ENCODE results near the gene UBAC2.

The UBAC2 gene

DNA sequence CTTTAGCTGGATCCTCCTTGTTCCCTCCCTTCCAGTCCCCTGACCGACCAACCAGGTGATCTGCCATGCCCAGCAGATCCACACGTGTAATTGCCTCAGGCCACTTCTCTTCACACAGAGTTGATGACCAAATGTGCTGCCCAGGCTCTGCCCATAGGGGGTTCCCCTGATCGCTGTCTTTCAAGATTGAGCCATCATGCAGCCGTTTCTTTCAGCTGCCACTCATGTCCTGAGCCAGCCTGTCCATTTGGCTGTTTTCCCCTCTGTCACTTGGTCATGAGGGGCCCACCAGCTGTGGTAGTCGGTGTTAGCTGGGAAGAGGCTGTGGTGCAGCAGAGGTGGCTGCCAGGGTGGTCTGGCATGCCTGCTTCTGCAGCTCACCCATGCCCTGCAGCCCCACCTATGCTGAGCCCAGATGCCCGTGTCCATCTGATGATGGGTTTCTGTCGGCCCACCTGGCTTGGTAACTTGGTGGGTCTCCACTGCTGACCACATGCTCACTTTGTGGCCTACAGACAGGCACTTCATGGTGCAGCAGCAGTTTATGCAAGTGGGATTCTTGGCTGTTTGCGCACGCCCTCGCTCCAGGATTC lies 142.2 kb downstream of the UBAC2 start:
- in situ Hi-C loops (cut with MboI; ENCODE audit: low pct_unique_long_range_greater_than_20kb, low sequenced_read_pairs) = no loop called here
- no peak for DNase-seq

DNA sequence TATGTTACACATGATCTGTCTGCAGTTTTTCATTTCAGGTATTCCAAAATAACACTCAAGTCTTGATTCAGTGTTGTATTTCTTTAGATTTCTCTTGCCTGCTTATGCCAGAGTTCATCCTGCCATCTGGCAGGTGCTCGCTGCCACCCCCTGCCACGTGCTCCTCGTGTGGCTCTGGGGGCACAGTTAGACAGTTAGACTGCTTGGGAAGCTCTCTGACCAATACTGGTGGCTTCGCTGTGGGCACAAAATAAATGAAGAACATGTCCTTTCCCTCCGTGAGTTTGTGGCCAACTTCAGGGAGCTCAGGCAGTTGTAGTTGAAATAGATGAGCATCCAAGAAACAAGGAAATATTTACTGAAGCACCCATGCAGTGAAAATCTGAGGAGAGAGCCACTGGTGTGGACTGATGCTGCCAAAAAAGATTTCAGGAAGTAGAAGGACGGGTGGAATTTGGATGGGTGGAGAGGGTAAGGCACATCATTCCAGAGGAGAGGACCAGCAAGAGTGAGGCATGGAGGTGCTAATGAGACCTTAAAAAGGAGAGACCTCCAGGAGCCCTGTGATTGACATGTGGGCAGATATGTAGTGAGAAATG lies 144.1 kb downstream of the UBAC2 start:
- DNase-seq = no peak
- in situ Hi-C loops (cut with MboI; ENCODE audit: low pct_unique_long_range_greater_than_20kb, low sequenced_read_pairs) = no loop called here

GRCh38 chr13:99345345-99345744 lies 144.7 kb downstream of the UBAC2 start:
- DNase-seq = no peak
- in situ Hi-C loops (cut with MboI; ENCODE audit: low pct_unique_long_range_greater_than_20kb, low sequenced_read_pairs) = no loop called here

GRCh38 chr13:99346335-99347042 lies 145.8 kb downstream of the UBAC2 start:
- in situ Hi-C loops (cut with MboI; ENCODE audit: low pct_unique_long_range_greater_than_20kb, low sequenced_read_pairs) = no loop called here
- no peak for DNase-seq

DNA sequence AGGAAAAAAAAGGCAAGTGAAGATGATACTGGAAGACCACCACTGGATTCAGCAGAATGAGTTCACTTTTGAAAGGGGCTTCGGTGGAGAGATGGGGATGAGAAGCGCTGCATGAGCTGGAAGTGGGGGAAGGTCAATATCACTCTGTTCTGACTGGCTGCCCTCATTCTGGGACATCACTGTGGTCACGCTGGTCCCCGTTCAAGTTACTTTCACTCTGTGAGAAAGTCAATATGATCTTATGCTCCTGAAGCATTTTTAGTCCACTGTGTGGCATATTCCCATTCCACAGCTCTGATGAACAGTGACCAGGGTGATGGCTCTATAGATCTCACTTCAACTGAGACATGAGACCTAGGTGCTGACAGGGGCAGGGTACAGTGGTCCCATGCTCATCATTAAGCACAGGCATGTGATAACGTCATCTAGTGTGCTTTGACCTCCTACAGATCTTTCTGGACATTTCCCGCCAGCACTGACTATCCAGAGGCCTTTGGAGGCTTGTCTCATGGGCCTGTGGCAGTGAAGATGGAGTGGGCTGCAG lies 146.8 kb downstream of the UBAC2 start:
- in situ Hi-C loops (cut with MboI; ENCODE audit: low pct_unique_long_range_greater_than_20kb, low sequenced_read_pairs) = no loop called here
- DNase-seq = no peak

DNA sequence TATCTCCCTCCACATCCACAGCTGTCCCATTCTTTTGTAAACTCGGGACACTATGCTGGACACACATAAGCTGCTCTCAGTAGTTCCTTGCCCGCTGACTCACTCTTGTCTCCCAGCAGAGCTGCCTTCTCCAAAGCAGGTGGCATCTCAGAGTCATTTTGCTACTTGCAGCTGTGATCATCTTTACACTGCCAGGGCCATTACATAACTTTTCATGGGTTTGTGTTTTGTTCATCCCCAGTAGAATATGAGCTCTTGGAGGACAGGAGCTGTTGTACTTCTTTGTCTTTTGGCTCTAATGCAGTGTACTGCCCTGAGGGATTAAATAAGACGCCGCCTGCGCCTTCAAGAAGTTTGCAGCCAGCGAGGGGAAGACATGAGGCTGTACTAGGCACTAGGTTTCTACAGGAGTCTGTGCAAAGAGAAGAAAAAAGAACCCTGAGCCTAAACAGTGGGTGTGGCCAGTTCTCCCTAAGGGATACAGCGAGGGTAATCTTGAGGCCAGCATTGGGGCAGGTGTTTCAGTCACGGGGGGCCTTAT lies 147.3 kb downstream of the UBAC2 start:
- DNase-seq = no peak
- in situ Hi-C loops (cut with MboI; ENCODE audit: low pct_unique_long_range_greater_than_20kb, low sequenced_read_pairs) = no loop called here

GRCh38 chr13:99350191-99350590 lies 149.5 kb downstream of the UBAC2 start:
- DNase-seq = no peak
- in situ Hi-C loops (cut with MboI; ENCODE audit: low pct_unique_long_range_greater_than_20kb, low sequenced_read_pairs) = no loop called here

DNA sequence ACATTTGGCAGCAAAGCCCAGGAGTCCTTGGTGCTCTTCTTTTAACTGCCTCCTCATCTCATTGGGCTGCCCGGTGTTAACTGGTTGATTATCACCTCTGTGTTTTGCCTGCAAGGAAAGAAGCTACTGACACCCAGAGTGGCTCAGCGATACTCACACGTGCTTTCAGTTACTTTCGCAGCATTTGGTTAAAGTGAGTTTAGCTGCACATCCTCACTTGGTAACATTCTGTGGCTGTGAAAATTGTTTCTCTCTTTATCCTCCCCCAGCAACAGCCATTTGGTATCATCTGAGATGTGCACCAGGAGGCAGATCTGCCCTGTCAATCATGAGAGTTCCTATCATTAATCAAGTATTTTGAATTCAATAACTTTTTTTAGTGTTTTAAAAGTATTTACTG lies 151.1 kb downstream of the UBAC2 start:
- no peak for DNase-seq
- in situ Hi-C loops (cut with MboI; ENCODE audit: low pct_unique_long_range_greater_than_20kb, low sequenced_read_pairs) = no loop called here

DNA sequence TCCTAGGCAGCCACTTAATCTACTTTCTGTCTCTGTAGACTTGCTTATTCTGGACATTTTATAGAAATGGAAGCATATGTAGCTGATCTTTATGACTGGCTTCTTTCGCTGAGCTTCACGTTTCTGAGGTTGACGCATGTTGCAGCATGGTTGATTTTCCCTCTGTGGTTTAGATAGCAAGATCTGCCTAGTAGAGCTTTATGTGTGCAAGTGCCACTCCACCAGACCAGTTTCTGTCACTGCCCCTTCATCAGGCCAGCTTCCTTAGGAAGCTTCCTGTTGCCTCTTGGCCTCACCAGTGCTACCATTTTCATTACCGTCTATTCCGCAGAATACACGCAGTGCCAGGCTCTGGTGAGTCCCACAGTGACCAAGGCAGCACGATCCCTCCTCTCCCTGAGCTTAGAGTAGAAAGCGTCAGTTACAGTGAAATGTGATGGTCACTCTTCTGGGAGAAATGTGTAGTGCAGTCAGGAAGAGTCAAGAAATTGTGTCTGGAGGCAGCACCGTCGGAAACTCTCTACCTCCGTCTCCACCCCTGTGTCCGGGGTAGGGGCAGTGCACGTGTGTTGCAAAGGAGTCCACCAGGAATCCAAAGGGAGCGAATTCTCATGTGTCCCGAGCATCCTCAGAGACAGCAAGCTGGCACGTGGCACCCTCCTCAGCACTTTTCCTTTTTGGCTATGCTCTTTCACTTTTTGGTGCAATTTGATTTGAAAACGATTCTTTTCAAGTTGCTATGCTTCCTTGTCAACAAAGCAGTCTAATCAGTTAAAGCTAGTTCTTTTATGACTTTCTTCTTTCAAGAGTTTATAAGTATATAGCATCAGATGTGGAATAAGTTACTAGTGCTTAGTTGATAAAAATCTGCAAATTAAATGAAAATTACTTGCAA lies 151.9 kb downstream of the UBAC2 start:
- in situ Hi-C loops (cut with MboI; ENCODE audit: low pct_unique_long_range_greater_than_20kb, low sequenced_read_pairs) = no loop called here
- no peak for DNase-seq

- in situ Hi-C loops (cut with MboI; ENCODE audit: low pct_unique_long_range_greater_than_20kb, low sequenced_read_pairs) = no loop called here
- DNase-seq = no peak
These were observed 152.6 kb downstream of the UBAC2 start for GRCh38 chr13:99353246-99353600.

DNA sequence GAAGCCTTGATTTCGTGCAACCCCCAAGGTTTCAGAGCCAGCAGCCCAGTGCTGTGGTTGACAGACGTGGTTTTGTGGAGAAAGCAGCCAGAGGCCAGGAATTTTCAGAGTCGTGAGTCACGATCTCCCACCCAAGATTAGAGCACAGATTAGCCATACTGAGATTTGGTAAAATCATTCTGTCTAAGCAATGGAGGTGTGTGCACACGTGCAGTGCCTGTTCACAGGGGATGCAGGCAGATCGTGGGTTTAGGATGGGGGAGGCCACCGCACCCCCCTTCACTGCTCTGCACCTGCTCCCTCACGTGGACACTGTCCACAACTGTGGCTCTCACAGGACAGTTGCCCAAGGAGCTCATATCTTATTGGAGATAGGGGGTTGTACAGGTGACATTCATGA lies 153.2 kb downstream of the UBAC2 start:
- DNase-seq = no peak
- in situ Hi-C loops (cut with MboI; ENCODE audit: low pct_unique_long_range_greater_than_20kb, low sequenced_read_pairs) = no loop called here

DNA sequence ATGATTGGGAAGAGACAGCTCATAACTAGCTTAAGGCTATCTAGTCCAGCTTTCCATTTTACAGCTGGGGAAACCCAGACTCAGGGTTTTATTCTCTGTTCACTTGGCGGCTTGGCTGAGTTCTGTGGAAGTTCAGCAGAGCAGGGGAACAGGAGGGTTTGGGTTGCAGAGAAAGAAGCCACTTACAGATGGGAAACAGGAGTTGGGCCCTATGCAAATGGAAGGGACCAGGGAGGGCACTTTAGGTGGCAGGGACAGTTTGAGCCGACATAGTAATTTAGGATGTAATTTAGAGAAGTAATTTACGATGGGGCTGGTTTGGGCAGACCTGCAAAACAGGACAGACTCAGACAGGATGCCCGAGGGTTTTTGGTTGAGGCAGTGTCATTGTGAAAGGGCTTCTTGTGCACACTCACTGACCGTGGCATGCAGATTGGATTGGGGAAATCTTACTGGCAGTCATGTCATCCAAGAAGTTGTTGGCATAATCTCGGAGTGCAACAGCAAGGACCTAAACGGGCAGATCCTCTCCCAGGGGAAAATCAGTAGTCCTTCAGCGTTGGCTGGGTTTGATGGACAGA lies 153.8 kb downstream of the UBAC2 start:
- in situ Hi-C loops (cut with MboI; ENCODE audit: low pct_unique_long_range_greater_than_20kb, low sequenced_read_pairs) = no loop called here
- no peak for DNase-seq

GRCh38 chr13:99355267-99356011 lies 154.8 kb downstream of the UBAC2 start:
- in situ Hi-C loops (cut with MboI; ENCODE audit: low pct_unique_long_range_greater_than_20kb, low sequenced_read_pairs) = no loop called here
- no peak for DNase-seq

DNA sequence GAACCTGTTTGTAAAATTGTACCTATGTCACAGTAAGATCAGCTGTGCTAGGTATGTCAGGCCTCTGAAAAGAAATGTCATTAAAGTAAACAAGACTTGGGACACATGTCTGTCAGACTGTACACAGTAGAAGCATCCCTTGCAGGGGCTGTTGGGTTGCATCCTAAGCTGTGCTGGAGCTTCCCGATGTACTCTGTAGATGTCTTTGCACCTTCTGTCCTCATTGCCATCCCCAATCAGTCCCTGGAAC lies 155.3 kb downstream of the UBAC2 start:
- no peak for DNase-seq
- in situ Hi-C loops (cut with MboI; ENCODE audit: low pct_unique_long_range_greater_than_20kb, low sequenced_read_pairs) = no loop called here

GRCh38 chr13:99356262-99357091 lies 155.8 kb downstream of the UBAC2 start:
- in situ Hi-C loops (cut with MboI; ENCODE audit: low pct_unique_long_range_greater_than_20kb, low sequenced_read_pairs) = no loop called here
- DNase-seq = peak; percentile 67

DNA sequence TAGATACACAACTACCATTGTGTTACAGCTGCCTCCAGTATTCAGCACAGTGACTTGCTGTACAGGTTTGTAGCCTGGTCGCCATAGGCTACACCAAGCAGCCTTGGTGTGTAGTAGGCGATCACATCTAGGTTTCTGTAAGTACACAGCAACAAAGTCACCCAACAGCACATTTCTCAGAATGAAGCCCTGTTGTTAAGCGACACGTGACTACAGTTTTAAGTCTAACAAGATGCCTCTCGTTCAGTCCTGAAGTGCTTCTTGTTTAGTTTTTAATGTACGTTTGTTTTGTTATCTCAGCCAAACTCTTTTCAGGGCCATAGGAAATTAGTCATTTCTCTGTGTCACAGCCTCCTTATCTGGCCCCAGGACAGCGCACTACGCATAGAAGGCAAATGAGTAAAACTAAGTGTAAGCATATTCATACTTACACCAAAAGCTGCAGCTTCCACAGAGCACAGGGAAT lies 156.5 kb downstream of the UBAC2 start:
- in situ Hi-C loops (cut with MboI; ENCODE audit: low pct_unique_long_range_greater_than_20kb, low sequenced_read_pairs) = no loop called here
- no peak for DNase-seq

DNA sequence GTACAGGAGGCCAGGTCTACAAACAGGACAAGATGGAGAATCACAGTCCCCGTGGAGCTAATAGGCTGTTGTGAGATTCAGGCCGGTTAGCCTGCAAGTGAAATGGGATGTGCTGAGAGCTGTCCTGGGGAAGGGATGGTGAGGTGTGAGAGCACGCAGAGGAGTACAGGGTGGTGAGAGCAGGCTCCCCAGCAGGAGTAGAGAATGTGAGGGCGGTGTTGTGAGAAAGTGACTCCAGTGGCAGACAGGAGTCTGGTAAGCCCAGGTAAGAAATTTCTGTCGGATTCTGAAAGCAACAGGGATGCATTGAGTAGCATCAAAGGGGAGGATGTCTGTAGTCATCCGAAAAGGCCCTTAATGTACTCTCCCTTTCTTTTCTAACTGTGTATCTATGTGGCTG lies 157.3 kb downstream of the UBAC2 start:
- in situ Hi-C loops (cut with MboI; ENCODE audit: low pct_unique_long_range_greater_than_20kb, low sequenced_read_pairs) = no loop called here
- DNase-seq = no peak

DNA sequence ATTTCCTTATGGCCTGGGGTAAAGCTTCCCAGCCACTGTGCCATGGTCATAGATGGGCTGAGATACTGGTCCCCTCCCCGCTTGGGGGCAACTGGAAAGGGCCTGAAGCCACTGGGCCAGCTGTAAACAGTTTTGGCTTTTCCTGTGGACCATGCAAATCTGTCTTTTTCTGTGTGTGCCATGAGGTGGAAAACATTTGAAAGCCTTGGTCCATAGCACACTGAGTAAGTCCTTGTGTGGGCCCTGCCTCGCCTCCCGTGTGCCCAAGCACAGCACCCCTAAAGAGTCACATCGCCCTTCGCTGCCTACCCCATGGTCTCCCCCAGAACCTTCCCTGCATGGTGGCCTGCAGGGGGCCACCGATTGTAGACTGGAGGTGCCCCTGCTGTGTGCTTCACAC lies 158.9 kb downstream of the UBAC2 start:
- in situ Hi-C loops (cut with MboI; ENCODE audit: low pct_unique_long_range_greater_than_20kb, low sequenced_read_pairs) = no loop called here
- DNase-seq = no peak
